Activated T-cell treated with anti-CD3 and anti-CD28 coated beads, Interleukin-2, amount 50 U/mL, for 4 hours (primary cell): ENCODE results near the gene NOL9. TPM values are rescaled to one million over a fixed set of nuclear protein-coding genes. Genes with fewer than 3 reads are reported as not detected.
"Not testable (repeated sequence)": the region's sequence is repeated elsewhere in the genome, so short reads cannot be mapped to it uniquely, and the experiment has no call there.

Experiments used
- ATAC-seq, 2 donors: fragments of 200-7000 bp; cut with Tn5 transposase; one replicate each; pipeline ENCODE4 v1.10.0; 2021
- DNase-seq: peaks from one replicate; pipeline ENCODE4 v3.0.0-alpha.2; 2020
- H3K27me3 Mint-ChIP-seq: one replicate; pipeline ENCODE4 v1.8.0; 2021; ENCODE audit warnings: low read depth, mixed read lengths
- H3K36me3 Mint-ChIP-seq: one replicate; pipeline ENCODE4 v1.8.0; 2022; ENCODE audit warnings: mixed read lengths; ENCODE audit not compliant: insufficient read depth
- H3K4me1 Mint-ChIP-seq: one replicate; pipeline ENCODE4 v1.8.0; 2021; ENCODE audit warnings: low read depth, mixed read lengths
- H3K4me3 Mint-ChIP-seq: one replicate; pipeline ENCODE4 v1.8.0; 2021; ENCODE audit warnings: mild to moderate bottlenecking, moderate library complexity, mixed read lengths
- H3K9me3 Mint-ChIP-seq: one replicate; pipeline ENCODE4 v1.8.0; 2021; ENCODE audit warnings: mixed read lengths
- total RNA-seq, 3 donors: library from RNA; stranded (reverse); gene quantifications; one replicate each; pipeline ENCODE4 v1.2.1, GENCODE V29; 2021

The NOL9 gene
- 10 to 100 TPM; 69.3 to 80.2 (median 76.5) TPM for total RNA-seq

DNA sequence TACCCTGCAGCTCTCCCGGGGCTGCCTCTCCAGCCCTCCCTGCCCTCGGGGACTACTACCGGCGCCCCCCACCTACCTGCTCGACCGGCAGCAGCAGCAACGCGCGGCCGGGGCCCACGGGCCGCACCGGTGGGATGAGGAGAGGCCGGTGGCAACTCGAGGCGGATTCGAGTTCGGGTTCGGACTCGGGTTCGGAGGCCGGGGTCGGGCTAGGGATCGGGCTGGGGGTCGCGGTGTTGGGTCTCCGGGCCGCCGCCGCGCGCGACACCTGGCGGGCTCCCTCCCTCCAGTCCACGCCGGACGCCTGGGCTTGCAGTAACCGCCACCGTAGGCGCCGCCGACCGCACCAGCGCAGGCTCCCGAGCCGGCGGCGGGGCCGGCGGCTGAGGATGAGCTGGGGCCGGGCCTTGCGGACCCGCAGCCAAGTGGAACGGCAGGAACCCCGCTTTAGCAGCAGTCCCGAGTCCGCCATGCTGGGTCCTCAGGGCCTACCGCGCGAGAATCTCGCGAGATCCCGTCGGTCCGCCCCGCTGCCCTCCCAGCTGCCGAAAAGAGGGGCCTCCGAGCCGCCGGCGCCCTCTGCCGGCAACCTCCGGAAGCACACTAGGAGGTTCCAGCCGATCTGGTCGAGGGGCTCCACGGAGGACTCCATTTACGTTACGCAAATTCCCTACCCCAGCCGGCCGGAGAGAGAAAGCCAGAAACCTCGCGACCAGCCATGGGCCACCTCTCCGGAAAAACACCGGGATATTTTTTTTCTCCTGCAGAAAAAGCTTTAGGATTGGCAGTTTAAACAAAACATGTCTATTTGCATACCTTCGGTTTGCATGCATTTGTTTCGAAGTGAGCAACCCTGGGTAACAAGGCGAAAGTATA lies at the start of gene NOL9:
NOL9 (minus strand) TSS at position 483 of the 876 bp plus-strand sequence; CDS start at position 472, 11 bp downstream.
- ATAC-seq = peak; percentile 97 to 99

GRCh38 chr1:6603238-6603914 lies 49.1 kb upstream of the NOL9 start:
- peak overlapping the region; percentile 83 for H3K4me3 Mint-ChIP-seq
- peak; percentile 29 to 32 for ATAC-seq
- DNase-seq = peak; percentile 43
- peaks cover 6% of the 10 kb centered on the region for H3K36me3 Mint-ChIP-seq
- no peaks in the 10 kb centered on the region for H3K9me3 Mint-ChIP-seq
- H3K27me3 Mint-ChIP-seq = no peaks in the 10 kb centered on the region
- peaks cover 33% of the 10 kb centered on the region for H3K4me1 Mint-ChIP-seq

More for the DNA sequence above, at the start of gene NOL9:
- DNase-seq = peak; percentile 95
- Mint-ChIP-seq H3K9me3 (no peaks in the 10 kb centered on the region), H3K4me3 (peak within 1 kb of the TSS; percentile 86), H3K36me3 (peaks cover 7% of the 10 kb centered on the region), H3K4me1 (peaks cover 18% of the 10 kb centered on the region), H3K27me3 (no peaks in the 10 kb centered on the region)

DNA sequence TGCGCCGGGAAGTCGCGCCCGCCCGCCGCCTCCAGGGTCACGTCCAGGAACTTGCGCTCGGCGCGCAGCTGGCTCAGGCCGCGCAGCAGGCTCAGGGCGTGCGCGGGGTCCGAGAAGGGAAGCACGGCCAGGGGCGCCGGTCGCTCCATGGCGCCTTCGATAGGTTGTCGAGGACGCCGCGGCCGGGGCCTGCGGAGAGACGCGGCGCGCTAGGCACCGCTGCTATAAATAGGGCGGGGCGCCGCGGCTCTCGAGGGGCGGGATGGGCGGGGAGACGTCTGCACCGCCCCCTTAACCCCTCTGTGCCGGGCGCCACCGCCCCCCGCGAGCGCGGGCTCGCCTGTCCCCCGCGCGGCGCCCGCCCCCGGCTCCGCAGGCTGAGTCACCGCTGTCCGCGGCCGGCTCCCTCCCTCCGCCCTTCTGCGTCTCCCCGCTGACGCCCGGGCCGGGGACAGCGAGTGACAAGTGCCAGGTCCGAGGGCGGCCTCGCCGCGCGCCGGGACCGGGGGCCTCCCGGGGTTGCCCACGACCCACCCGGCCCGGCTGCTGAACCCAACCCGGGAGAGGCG lies 48.4 kb upstream of the NOL9 start, which contains the start of gene KLHL21:
KLHL21 (minus strand) TSS at position 201 of the 569 bp plus-strand sequence; CDS start at position 149, 52 bp downstream.
- peak within 1 kb of the TSS; percentile 95 for H3K4me3 Mint-ChIP-seq
- ATAC-seq = peak; percentile 60 to 61
- peak; percentile 88 for DNase-seq
- H3K4me1 Mint-ChIP-seq = peaks cover 35% of the 10 kb centered on the region
- peaks cover 6% of the 10 kb centered on the region for H3K36me3 Mint-ChIP-seq
- no peaks in the 10 kb centered on the region for H3K9me3 Mint-ChIP-seq
- no peaks in the 10 kb centered on the region for H3K27me3 Mint-ChIP-seq

DNA sequence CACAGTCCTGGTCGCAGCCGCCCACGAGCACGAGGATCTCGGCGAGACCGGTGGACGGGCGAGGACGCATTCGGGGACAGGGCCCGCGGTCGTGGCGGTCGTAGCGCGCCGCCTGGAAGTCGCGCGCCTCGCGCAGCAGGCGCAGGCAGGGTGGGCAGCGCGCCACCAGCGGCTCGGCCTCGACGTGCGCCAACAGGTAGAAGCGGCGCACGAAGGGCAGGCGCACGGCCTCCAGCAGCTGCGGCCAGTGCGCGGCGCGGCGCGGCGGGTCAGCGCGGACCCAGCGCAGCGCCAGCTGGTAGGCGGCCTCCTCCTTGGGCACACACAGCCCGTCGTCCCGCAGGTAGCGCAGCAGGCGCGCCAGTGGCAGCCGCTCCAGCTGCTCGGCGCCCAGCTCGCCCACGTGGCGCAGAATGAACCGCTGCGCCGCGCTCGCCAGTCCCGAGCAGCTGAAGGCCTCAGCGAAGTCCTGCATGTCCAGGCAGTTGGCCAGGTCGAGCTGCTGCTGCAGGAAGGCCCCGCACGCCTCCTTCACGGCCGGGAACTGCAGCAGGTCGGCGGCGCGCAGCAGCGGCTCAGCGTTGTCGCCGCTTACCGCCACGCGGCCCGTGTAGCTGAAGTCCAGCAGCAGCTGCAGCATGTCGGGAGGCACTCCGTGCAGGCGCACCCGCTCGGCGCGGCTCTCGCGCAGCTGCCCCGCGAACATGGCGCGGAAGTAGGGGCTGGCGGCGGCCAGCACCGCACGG lies 47.8 kb upstream of the NOL9 start:
- Mint-ChIP-seq H3K36me3 (peaks cover 6% of the 10 kb centered on the region), H3K4me3 (peak overlapping the region; percentile 95), H3K27me3 (no peaks in the 10 kb centered on the region), H3K4me1 (peaks cover 39% of the 10 kb centered on the region), H3K9me3 (no peaks in the 10 kb centered on the region)
- no peak for DNase-seq
- ATAC-seq = peak; percentile 29 to 40

GRCh38 chr1:6601049-6601922 lies 47.0 kb upstream of the NOL9 start:
- Mint-ChIP-seq H3K9me3 (no peaks in the 10 kb centered on the region), H3K36me3 (peaks cover 10% of the 10 kb centered on the region), H3K4me1 (peaks cover 47% of the 10 kb centered on the region), H3K27me3 (no peaks in the 10 kb centered on the region), H3K4me3 (peak overlapping the region; percentile 95)
- peak; percentile 78 for DNase-seq
- ATAC-seq = peak; percentile 66

GRCh38 chr1:6600410-6601048 lies 46.2 kb upstream of the NOL9 start:
- Mint-ChIP-seq H3K36me3 (peaks cover 12% of the 10 kb centered on the region), H3K9me3 (no peaks in the 10 kb centered on the region), H3K27me3 (no peaks in the 10 kb centered on the region), H3K4me1 (peaks cover 55% of the 10 kb centered on the region), H3K4me3 (peak overlapping the region; percentile 95)
- DNase-seq = no peak
- no peak for ATAC-seq

DNA sequence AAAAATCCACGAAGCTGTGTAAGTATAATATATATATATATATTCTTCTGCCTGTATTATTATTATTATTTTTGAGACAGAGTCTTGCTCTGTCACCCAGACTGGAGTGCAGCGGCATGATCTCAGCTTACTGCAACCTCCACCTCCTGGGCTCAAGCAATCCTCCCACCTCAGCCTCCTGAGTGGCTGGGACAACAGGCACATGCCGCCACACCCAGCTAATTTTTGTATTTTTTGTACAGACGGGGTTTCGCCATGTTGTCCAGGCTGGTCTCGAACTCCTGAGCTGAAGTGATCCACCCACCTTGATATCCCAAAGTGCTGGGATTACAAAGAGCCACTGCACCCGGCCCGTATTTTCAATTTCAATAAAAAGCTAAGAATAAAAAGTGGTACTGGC lies 45.7 kb upstream of the NOL9 start:
- not testable (repeated sequence) for DNase-seq, H3K9me3 Mint-ChIP-seq, H3K27me3 Mint-ChIP-seq, ATAC-seq
- Mint-ChIP-seq H3K4me1 (peaks cover 55% of the 10 kb centered on the region), H3K4me3 (peak overlapping the region; percentile 95), H3K36me3 (peaks cover 12% of the 10 kb centered on the region)

DNA sequence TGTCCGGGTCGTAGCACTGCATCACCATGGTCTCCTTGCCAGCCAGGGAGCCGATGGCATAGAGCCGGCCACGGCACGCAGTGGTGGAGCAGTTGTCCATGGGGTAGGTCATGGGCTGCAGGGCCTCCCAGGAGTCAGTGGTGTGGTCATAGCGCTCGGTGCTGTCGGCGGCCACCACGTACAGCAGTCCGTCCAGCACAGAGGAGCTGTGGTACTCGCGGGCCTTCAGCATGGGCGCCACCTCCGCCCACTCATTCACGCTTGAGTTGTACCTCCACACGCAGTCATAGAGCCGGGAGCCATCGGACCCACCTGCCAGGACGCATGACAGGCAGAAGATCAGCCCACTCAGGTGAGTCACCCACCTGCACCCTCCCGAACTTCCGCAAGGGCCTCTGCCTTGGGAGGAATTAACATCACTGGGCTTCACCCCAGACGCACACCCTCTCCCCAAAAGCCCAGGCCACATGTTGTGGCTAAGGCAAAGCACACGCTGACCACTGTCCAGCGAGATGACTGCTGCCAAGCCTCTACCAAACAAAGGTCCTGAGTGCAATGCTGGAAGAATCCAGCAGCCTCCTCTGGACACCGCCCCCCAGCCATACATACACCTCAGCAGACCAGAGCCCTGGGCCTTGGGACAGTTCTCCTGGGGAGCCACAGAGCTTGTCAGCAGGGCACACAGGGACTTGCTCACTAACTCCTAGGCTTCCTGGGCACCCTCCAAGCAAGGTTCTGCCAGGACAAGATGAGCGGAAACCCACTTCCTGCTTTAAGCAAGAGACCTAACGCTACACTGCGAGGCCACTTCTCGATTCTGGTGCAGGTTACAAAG lies 45.0 kb upstream of the NOL9 start:
- Mint-ChIP-seq H3K9me3 (no peaks in the 10 kb centered on the region), H3K4me1 (peaks cover 55% of the 10 kb centered on the region), H3K27me3 (no peaks in the 10 kb centered on the region), H3K36me3 (peaks cover 12% of the 10 kb centered on the region), H3K4me3 (peak overlapping the region; percentile 95)
- peak; percentile 66 for DNase-seq
- ATAC-seq = peak; percentile 4 to 5

GRCh38 chr1:6597777-6598131 lies 43.4 kb upstream of the NOL9 start:
- Mint-ChIP-seq H3K27me3 (no peaks in the 10 kb centered on the region), H3K4me1 (peaks cover 50% of the 10 kb centered on the region), H3K36me3 (peaks cover 17% of the 10 kb centered on the region), H3K9me3 (no peaks in the 10 kb centered on the region), H3K4me3 (peak overlapping the region; percentile 31)
- DNase-seq = no peak
- ATAC-seq = no peak

DNA sequence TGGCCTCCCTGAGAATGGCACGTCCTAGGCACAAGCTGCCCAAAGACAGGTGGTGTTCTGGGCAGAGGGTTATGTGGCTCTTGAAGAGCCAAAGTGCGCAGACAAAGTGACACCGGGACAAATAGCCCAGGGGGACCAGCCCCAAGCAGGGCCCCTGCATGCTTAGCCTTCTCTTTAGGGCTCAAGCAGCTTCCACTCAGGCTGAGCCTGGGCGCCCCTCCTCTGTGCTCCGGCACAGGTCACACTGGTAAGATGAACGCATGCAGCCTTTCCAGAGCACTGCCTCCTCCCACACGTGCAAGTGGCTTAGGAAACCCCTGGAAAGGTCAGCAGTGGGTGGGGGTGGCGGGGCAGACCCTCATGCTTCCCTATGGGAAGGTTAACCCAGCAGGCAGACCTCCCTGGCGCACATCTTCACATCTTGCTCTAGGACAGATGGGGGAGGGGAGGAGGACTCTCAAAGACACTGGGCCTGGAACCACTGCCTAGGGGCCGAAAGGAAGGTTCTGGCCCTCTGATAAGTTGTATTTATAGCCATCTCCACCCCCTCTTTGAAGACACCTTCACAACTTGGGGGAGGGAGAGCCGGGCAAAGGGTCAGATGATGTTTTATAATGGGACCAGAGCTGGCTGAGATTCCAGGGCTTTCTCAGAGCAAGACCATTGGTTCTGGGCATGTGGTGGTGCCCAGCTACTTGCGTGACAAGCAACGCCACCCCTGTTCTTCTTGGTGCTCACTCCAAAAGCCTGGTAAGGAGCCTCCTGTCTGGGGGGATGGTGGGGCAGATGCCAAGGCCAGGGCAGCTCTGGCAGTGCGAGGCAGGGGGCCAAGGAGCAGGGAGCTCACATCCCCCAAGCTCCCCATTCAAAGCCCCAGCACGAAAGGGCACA lies 42.8 kb upstream of the NOL9 start:
- DNase-seq (no peak), ATAC-seq (no peak)
- Mint-ChIP-seq H3K36me3 (peaks cover 17% of the 10 kb centered on the region), H3K4me3 (no peak overlapping the region), H3K27me3 (no peaks in the 10 kb centered on the region), H3K4me1 (peaks cover 50% of the 10 kb centered on the region), H3K9me3 (no peaks in the 10 kb centered on the region)

DNA sequence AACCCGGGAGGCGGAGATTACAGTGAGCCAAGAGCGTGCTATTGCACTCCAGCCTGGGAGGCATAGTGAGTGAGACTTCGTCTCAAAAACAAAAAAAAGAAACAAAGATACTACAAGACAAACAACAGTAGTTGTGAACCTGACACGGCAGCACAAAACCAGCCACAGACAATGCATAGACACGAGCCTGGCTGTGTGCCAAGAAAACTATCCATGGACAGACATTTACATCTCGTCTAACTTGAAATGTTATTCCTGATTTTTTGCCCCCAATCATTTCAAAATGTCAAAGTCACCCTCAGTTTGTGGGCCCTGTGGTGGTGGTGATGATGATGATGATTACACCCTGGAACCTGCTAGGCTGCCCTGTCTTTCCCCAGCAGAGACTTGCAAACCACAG lies 42.0 kb upstream of the NOL9 start:
- no peaks in the 10 kb centered on the region for H3K27me3 Mint-ChIP-seq
- DNase-seq (no peak), ATAC-seq (no peak)
- H3K9me3 Mint-ChIP-seq = no peaks in the 10 kb centered on the region
- no peak overlapping the region for H3K4me3 Mint-ChIP-seq
- H3K4me1 Mint-ChIP-seq = peaks cover 50% of the 10 kb centered on the region
- peaks cover 17% of the 10 kb centered on the region for H3K36me3 Mint-ChIP-seq
